ENCODE measurements around the gene KIF24.

- no peak for TF ChIP-seq CTCF (IDR thresholded peaks at IDR 0.05)
- TF ChIP-seq POLR2A (IDR thresholded peaks at IDR 0.05) = no peak
Observed at GRCh38 chr9:34318163-34318790, 10.8 kb downstream of the KIF24 start.
